K562 (cell line): ENCODE results near the gene GOLGA8A. TPM values are rescaled to one million over a fixed set of nuclear protein-coding genes. Genes with fewer than 3 reads are reported as not detected.

Source experiments
- ATAC-seq: fragments of 200-7000 bp; cut with Tn5 transposase; 3 replicates; pipeline ENCODE4 v1.9.1; 2020; ENCODE audit warnings: moderate library complexity
- BruUV-seq: library from RNA; stranded (reverse); fragments of 400-500 nt; replicated peaks from 2 replicates; lab custom pipeline; 2021; lab: Mats Ljungman, UMichigan
- CTCF ChIA-PET: fragments of 300-600 bp; formaldehyde crosslinking; extraction: SDS; loops from one replicate; lab custom pipeline; 2021; ENCODE audit warnings: low intra/inter-chr PET ratio; lab: Yijun Ruan, JAX
- POLR2A ChIA-PET: fragments of 300-600, 350-650 bp; sonication (Branson Sonifier 250); formaldehyde crosslinking; extraction: SDS; loops from one replicate; lab custom pipeline; 2021; ENCODE audit warnings: antibody characterized with exemption, inconsistent platforms; lab: Yijun Ruan, JAX
- DNase-seq, 4 experiments: peaks; one replicate each; pipeline versions ENCODE4 v3.0.0 to v3.0.0-alpha.2; 2011 to 2018; ENCODE audit warnings: low spot score in 3 of 4, mixed read lengths in 3 of 4; ENCODE audit errors: extremely low read depth in 1 of 4
- FAIRE-seq: peaks from 2 replicates; lab custom pipeline; 2011; peaks lifted over from hg19 to GRCh38; lab: Jason Lieb, UNC
- H2AFZ ChIP-seq: 2 replicates; pipeline ENCODE4 v1.6.0; 2011; ENCODE audit warnings: low read depth, low read length, control low read depth, inconsistent platforms
- H3K27ac ChIP-seq: fragments of 200-600 bp; 3 replicates; pipeline ENCODE4 v1.8.0; 2011; ENCODE audit warnings: low read depth, mild to moderate bottlenecking, control low read depth, inconsistent platforms, low read length, moderate library complexity, mixed read lengths; ENCODE audit errors: extremely low read depth
- H3K27me3 ChIP-seq, 2 experiments: fragments of 300-600 bp in 1 of 2; 2 replicates in 1 of 2; 3 replicates in 1 of 2; pipeline versions ENCODE4 v1.6.0 to v1.8.0; 2011; ENCODE audit warnings: inconsistent platforms in 2 of 2, low read length in 2 of 2, mild to moderate bottlenecking in 1 of 2, mixed read lengths in 1 of 2, moderate library complexity in 1 of 2; ENCODE audit not compliant: control insufficient read depth in 2 of 2, insufficient read depth in 2 of 2
- H3K36me3 ChIP-seq: fragments of 300-600 bp; 3 replicates; pipeline ENCODE4 v1.8.0; 2011; ENCODE audit warnings: mild to moderate bottlenecking, low read length, inconsistent platforms; ENCODE audit not compliant: control insufficient read depth, insufficient read depth
- H3K4me1 ChIP-seq, 2 experiments: fragments of 200-600 bp in 1 of 2; replicated peaks in 1 of 2; 2 replicates in 1 of 2; 3 replicates in 1 of 2; pipeline versions ENCODE4 v1.5.1 to v1.8.0; 2011; ENCODE audit warnings: inconsistent platforms in 2 of 2, low read length in 2 of 2, mild to moderate bottlenecking in 1 of 2, mixed read lengths in 1 of 2, moderate library complexity in 1 of 2; ENCODE audit not compliant: control insufficient read depth in 2 of 2, insufficient read depth in 2 of 2
- H3K4me2 ChIP-seq: 2 replicates; pipeline ENCODE4 v1.6.1; 2011; ENCODE audit warnings: low read length, control low read depth, inconsistent platforms, mixed read lengths; ENCODE audit not compliant: insufficient read depth
- H3K4me3 ChIP-seq: fragments of 200-600 bp; sonication (generic), shearing (Covaris generic); 2 replicates; pipeline ENCODE4 v1.5.1; 2016; ENCODE audit warnings: control low read depth, inconsistent platforms
- H3K79me2 ChIP-seq: fragments of 200-600 bp; 3 replicates; pipeline ENCODE4 v1.8.0; 2011; ENCODE audit warnings: low read length, inconsistent platforms; ENCODE audit not compliant: control insufficient read depth, insufficient read depth
- H3K9ac ChIP-seq, 2 experiments: 2 replicates each; pipeline versions ENCODE4 v1.6.0 to v1.6.1; 2011; ENCODE audit warnings: low read depth in 2 of 2, low read length in 2 of 2, control low read depth in 1 of 2, inconsistent platforms in 1 of 2, mild to moderate bottlenecking in 1 of 2, mixed read lengths in 1 of 2; ENCODE audit not compliant: insufficient read depth in 1 of 2
- H3K9me1 ChIP-seq: one replicate; pipeline ENCODE4 v1.6.0; 2011; ENCODE audit warnings: inconsistent platforms, mild to moderate bottlenecking, low read length, moderate library complexity; ENCODE audit not compliant: control insufficient read depth, insufficient read depth
- H3K9me3 ChIP-seq: replicated peaks from 2 replicates; pipeline ENCODE4 v1.5.1; 2011; ENCODE audit warnings: low read depth, low read length, inconsistent platforms; ENCODE audit not compliant: control insufficient read depth, insufficient read depth
- H4K20me1 ChIP-seq: replicated peaks from 2 replicates; pipeline ENCODE4 v1.6.1; 2011; ENCODE audit warnings: low read length, inconsistent platforms, mixed read lengths; ENCODE audit not compliant: control insufficient read depth, insufficient read depth
- CEBPG ChIP-seq, 3 experiments: fragments of 200-800 bp in 1 of 3; sonication (Bioruptor generic) in 1 of 3; sonication (generic) in 1 of 3; formaldehyde crosslinking in 1 of 3; IDR thresholded peaks in 2 of 3; conservative IDR thresholded peaks in 1 of 3; 2 replicates each; pipeline versions ENCODE4 v1.6.1 to v1.8.0; 2016 to 2022; ENCODE audit warnings: missing compliant biosample characterization in 2 of 3, missing genetic modification characterization in 2 of 3, mild to moderate bottlenecking in 1 of 3, missing genetic modification reagents in 1 of 3
- KLF10 ChIP-seq: fragments of 250-450 bp; sonication (Bioruptor Pico); IDR thresholded peaks from 2 replicates; pipeline ENCODE4 v1.6.1; 2021; ENCODE audit warnings: matching md5 sums
- RAD51 ChIP-seq: fragments of 450-650 bp; IDR thresholded peaks from 2 replicates; pipeline ENCODE4 v1.7.1; 2016; ENCODE audit warnings: low read depth, mild to moderate bottlenecking, borderline replicate concordance
- TOE1 ChIP-seq, 2 experiments: fragments of 450-650 bp in 1 of 2; sonication (generic) in 1 of 2; formaldehyde crosslinking in 1 of 2; IDR thresholded peaks; 2 replicates each; pipeline versions ENCODE4 v1.7.1 to v1.8.0; 2016 to 2022; ENCODE audit warnings: borderline replicate concordance in 2 of 2, mild to moderate bottlenecking in 2 of 2, antibody characterized with exemption in 1 of 2, inconsistent platforms in 1 of 2, low read depth in 1 of 2, missing genetic modification reagents in 1 of 2, moderate library complexity in 1 of 2
- ZSCAN32 ChIP-seq: fragments of 450-650 bp; formaldehyde crosslinking; IDR thresholded peaks from 2 replicates; pipeline ENCODE4 v1.4.0; 2020; ENCODE audit warnings: mild to moderate bottlenecking, moderate library complexity
- WGBS: fragments of 100-300 bp; shearing (Covaris generic); methylation state at CpG from one replicate; pipeline ENCODE4 v1.1.6; 2016; ENCODE audit warnings: low coverage, mixed read lengths; ENCODE audit not compliant: insufficient coverage; ENCODE audit errors: missing lambda C conversion rate; 5-methylcytosine and 5-hydroxymethylcytosine counted together
- in situ Hi-C: fragments of 300-500 bp; cut with MboI; formaldehyde crosslinking; loops from 4 replicates; pipeline ENCODE4 v1.15.0; 2018; ENCODE audit warnings: inconsistent platforms, mixed read lengths
- intact Hi-C: fragments of 100-400 bp; cut with micrococcal nuclease; formaldehyde crosslinking; loops from 2 replicates; pipeline ENCODE4 v1.14.2; 2022
- polyA plus RNA-seq, 8 experiments: library from polyadenylated mRNA; depleted of rRNA in 4 of 8; stranded (reverse) in 5 of 8; unstranded in 3 of 8; fragments of >200 nt; fragmentation: Nextera tagmentation in 2 of 8; fragmentation: Illumina TruSeq in 1 of 8; extraction: Ambion mirVana in 2 of 8; extraction: Trizol in 1 of 8; gene quantifications; 2 replicates each; pipeline versions ENCODE4 v1.2.1 to v1.2.3, GENCODE V29; 2011 to 2014; ENCODE audit warnings: inconsistent platforms in 1 of 8, missing spikeins in 1 of 8
- total RNA-seq, 7 experiments: library from RNA; depleted of rRNA in 6 of 7; stranded (reverse); fragments of >200 nt in 6 of 7; fragmentation: Illumina TruSeq in 2 of 7; extraction: Trizol in 2 of 7; gene quantifications; 2 replicates each; pipeline versions ENCODE4 v1.2.1 to v1.2.3, GENCODE V29; 2011 to 2021; ENCODE audit warnings: low replicate concordance in 1 of 7
- TF ChIP-seq, protein P1 (sequence below): fragments of 250-450 bp; sonication (Bioruptor Pico); IDR thresholded peaks from 2 replicates; pipeline ENCODE4 v1.9.0; 2021; ENCODE audit warnings: mild to moderate bottlenecking, inconsistent platforms
- TF ChIP-seq, protein P2 (sequence below), 2 experiments: fragments of 450-650 bp in 1 of 2; sonication (generic) in 1 of 2; formaldehyde crosslinking in 1 of 2; IDR thresholded peaks in 1 of 2; conservative IDR thresholded peaks in 1 of 2; 2 replicates each; pipeline versions ENCODE4 v1.6.1 to v1.8.1; 2016 to 2023; ENCODE audit warnings: mild to moderate bottlenecking in 2 of 2, moderate library complexity in 2 of 2, inconsistent platforms in 1 of 2, missing genetic modification reagents in 1 of 2

The GOLGA8A gene
- total and polyA plus RNA-seq, 9 of the 15 experiments (the other 6 are each of a cell fraction or from before 2014, with no cell fraction given): 11.2 to 191 (median 56.3) TPM

GRCh38 chr15:34461730-34462129, 24.1 kb upstream of the GOLGA8A start (continued):
- TF ChIP-seq, protein P1, sequence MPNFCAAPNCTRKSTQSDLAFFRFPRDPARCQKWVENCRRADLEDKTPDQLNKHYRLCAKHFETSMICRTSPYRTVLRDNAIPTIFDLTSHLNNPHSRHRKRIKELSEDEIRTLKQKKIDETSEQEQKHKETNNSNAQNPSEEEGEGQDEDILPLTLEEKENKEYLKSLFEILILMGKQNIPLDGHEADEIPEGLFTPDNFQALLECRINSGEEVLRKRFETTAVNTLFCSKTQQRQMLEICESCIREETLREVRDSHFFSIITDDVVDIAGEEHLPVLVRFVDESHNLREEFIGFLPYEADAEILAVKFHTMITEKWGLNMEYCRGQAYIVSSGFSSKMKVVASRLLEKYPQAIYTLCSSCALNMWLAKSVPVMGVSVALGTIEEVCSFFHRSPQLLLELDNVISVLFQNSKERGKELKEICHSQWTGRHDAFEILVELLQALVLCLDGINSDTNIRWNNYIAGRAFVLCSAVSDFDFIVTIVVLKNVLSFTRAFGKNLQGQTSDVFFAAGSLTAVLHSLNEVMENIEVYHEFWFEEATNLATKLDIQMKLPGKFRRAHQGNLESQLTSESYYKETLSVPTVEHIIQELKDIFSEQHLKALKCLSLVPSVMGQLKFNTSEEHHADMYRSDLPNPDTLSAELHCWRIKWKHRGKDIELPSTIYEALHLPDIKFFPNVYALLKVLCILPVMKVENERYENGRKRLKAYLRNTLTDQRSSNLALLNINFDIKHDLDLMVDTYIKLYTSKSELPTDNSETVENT (CRISPR knock-in tag): no peak
- TF ChIP-seq RAD51 (peak; percentile 51; the same call in 1 of the 2 replicates), TOE1 (IDR thresholded peaks at IDR 0.05; ENCODE audit: borderline replicate concordance) (0 out of 2 replicates have a peak, but pooled peaks have one; percentile 29), TOE1 (CRISPR knock-in tag; IDR thresholded peaks at IDR 0.05; ENCODE audit: borderline replicate concordance, low read depth) (no peak)

- intact Hi-C loops: no loop called here
Measured at GRCh38 chr15:34460451-34460850, 22.8 kb upstream of the GOLGA8A start.

More at GRCh38 chr15:34460451-34460850, 22.8 kb upstream of the GOLGA8A start:
- CTCF ChIA-PET: no interaction called here
- H3K9me1 ChIP-seq: no peaks in the 10 kb centered on the region
- no peak overlapping the region for H3K27ac ChIP-seq
- H3K4me1 ChIP-seq: no peaks in the 10 kb centered on the region; a peak in 1 of 5 replicates
- no peak overlapping the region for H2AFZ ChIP-seq
- no peaks in the 10 kb centered on the region for H3K27me3 ChIP-seq
- ATAC-seq: no peak
- 81% methylated on average over 1 of the region's 1 CpG for WGBS
- no peaks in the 10 kb centered on the region for H3K79me2 ChIP-seq
- no peaks in the 10 kb centered on the region for H4K20me1 ChIP-seq
- no peaks in the 10 kb centered on the region for H3K36me3 ChIP-seq
- no peak for DNase-seq
- no peak for FAIRE-seq
- POLR2A ChIA-PET: interaction anchor here (0.6 kb wide), 1 partner anchor 18 kb away, joined by 3 read pairs; no protein-coding TSS in a partner anchor
- TF ChIP-seq KLF10 (CRISPR knock-in tag) (no peak), CEBPG (CRISPR knock-in tag; IDR thresholded peaks at IDR 0.05) (no peak), CEBPG (tag; conservative IDR thresholded peaks at IDR 0.05 in 1 of 2, IDR thresholded peaks at IDR 0.05 in 1 of 2) (peak; percentile 48 to 86; a peak in 3 of 4 replicates), ZSCAN32 (CRISPR knock-in tag) (peak; percentile 71)
- TF ChIP-seq, protein P2, sequence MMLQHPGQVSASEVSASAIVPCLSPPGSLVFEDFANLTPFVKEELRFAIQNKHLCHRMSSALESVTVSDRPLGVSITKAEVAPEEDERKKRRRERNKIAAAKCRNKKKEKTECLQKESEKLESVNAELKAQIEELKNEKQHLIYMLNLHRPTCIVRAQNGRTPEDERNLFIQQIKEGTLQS (IDR thresholded peaks at IDR 0.05): peak; percentile 67
- TF ChIP-seq, protein P2 (CRISPR knock-in tag; conservative IDR thresholded peaks at IDR 0.05): no peak
- H3K9ac ChIP-seq: no peak overlapping the region
- H3K4me2 ChIP-seq: no peak overlapping the region
- no peak overlapping the region for H3K4me3 ChIP-seq
- in situ Hi-C loops: no loop called here
- no TSS peak for BruUV-seq
- H3K9me3 ChIP-seq: no peaks in the 10 kb centered on the region
